Measurements from ENCODE around the gene D2HGDH. TPM values are rescaled to one million over a fixed set of nuclear protein-coding genes. Genes with fewer than 3 reads are reported as not detected.

The D2HGDH gene
- total RNA-seq, 1 experiment from 2014 or later = 46.3 TPM

DNA sequence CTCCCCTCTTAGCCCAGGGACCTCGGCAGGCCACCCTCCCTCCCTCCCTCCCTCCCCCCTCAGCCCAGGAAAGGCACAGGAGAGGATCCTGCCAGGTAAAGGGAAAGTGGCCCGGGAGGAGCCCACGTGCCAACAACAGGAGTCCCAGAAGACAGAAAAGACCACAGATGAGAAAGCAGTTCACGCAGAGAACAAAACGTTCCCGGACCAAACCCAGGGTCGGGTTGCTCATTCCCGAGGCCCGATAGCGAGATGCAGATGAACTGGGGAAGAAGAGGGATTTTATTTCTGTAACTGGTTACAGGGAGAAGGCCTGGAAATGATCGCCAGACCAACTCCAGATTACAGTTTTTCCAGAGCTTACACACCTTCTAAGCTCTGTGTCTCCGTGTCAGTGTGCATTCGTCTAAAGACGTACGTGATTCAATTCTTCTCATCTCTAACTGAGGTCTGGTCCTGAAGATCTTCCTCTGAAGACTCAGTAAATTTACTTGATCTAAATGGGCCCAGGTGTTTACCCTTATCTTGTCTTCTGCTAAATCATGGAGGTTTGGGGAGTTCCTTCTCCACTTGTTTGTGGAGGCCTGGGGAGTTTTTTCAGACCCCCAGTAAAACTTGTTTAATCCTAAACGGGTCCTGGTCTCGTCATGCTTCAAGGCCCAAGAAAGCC lies 73.8 kb downstream of the D2HGDH start:
- no peak for DNase-seq (ENCODE audit: low read depth, low spot score)
- no TSS peak for BruUV-seq (replicated peaks)
- intact Hi-C loops (cut with micrococcal nuclease) = no loop called here
- Histone ChIP-seq H2AFZ (ENCODE audit: low read depth, low read length, poor library complexity, severe bottlenecking) (no peak overlapping the region), H3K36me3 (ENCODE audit: control insufficient read depth in 1 of 2, insufficient read depth in 2 of 2, low read length in 2 of 2) (no peaks in the 10 kb centered on the region), H3K9me2 (ENCODE audit: insufficient read depth) (no peaks in the 10 kb centered on the region), H4K20me1 (ENCODE audit: insufficient read depth) (no peaks in the 10 kb centered on the region), H3K79me2 (ENCODE audit: insufficient read depth, low read length) (no peaks in the 10 kb centered on the region), H3K4me2 (ENCODE audit: low read length) (no peak overlapping the region), H3K4me3 (replicated peaks in 1 of 2; ENCODE audit: low read depth in 1 of 2, low read length in 2 of 2) (no peak overlapping the region), H3K9me3 (ENCODE audit: control insufficient read depth in 1 of 2, insufficient read depth in 1 of 2, low read depth in 1 of 2, low read length in 2 of 2) (no peaks in the 10 kb centered on the region), H3K9ac (ENCODE audit: low read length) (no peak overlapping the region), H3K27me3 (ENCODE audit: insufficient read depth, low read length) (no peaks in the 10 kb centered on the region), H3K27ac (ENCODE audit: low read depth, low read length) (no peak overlapping the region), H3K4me1 (ENCODE audit: control insufficient read depth in 1 of 2, insufficient read depth in 2 of 2, low read length in 2 of 2) (no peaks in the 10 kb centered on the region)
- RAD21 ChIA-PET (ENCODE audit: low non-redundant PET in 1 of 2, low total read pairs in 2 of 2, uncharacterized antibody in 2 of 2, unreplicated experiment in 2 of 2) = no interaction called here
- CTCF ChIA-PET = no interaction called here
- TF ChIP-seq RAD21 (IDR thresholded peaks at IDR 0.05; ENCODE audit: low read depth) = no peak
- no peak for TF ChIP-seq CEBPB (IDR thresholded peaks at IDR 0.05; ENCODE audit: low read depth)
- TF ChIP-seq EZH2phosphoT487 (IDR thresholded peaks at IDR 0.05; ENCODE audit: borderline replicate concordance) = no peak
- TF ChIP-seq ZNF274 (IDR thresholded peaks at IDR 0.05; ENCODE audit: low read depth, low read length) = no peak
- TF ChIP-seq TCF7L2 (IDR thresholded peaks at IDR 0.05; ENCODE audit: borderline replicate concordance, extremely low read depth, insufficient read depth, insufficient read length) = no peak
- no peak for TF ChIP-seq POLR2AphosphoS5 (IDR thresholded peaks at IDR 0.05; ENCODE audit: low read depth, low read length)
- TF ChIP-seq, protein P1, sequence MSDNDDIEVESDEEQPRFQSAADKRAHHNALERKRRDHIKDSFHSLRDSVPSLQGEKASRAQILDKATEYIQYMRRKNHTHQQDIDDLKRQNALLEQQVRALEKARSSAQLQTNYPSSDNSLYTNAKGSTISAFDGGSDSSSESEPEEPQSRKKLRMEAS (IDR thresholded peaks at IDR 0.05) = no peak
- TF ChIP-seq, protein P2, sequence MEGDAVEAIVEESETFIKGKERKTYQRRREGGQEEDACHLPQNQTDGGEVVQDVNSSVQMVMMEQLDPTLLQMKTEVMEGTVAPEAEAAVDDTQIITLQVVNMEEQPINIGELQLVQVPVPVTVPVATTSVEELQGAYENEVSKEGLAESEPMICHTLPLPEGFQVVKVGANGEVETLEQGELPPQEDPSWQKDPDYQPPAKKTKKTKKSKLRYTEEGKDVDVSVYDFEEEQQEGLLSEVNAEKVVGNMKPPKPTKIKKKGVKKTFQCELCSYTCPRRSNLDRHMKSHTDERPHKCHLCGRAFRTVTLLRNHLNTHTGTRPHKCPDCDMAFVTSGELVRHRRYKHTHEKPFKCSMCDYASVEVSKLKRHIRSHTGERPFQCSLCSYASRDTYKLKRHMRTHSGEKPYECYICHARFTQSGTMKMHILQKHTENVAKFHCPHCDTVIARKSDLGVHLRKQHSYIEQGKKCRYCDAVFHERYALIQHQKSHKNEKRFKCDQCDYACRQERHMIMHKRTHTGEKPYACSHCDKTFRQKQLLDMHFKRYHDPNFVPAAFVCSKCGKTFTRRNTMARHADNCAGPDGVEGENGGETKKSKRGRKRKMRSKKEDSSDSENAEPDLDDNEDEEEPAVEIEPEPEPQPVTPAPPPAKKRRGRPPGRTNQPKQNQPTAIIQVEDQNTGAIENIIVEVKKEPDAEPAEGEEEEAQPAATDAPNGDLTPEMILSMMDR (IDR thresholded peaks at IDR 0.05 in 2 of 3, conservative IDR thresholded peaks at IDR 0.05 in 1 of 3; ENCODE audit: borderline replicate concordance in 1 of 3, insufficient read depth in 1 of 3, low read depth in 2 of 3, low read length in 2 of 3) = no peak
- TF ChIP-seq, protein P3, sequence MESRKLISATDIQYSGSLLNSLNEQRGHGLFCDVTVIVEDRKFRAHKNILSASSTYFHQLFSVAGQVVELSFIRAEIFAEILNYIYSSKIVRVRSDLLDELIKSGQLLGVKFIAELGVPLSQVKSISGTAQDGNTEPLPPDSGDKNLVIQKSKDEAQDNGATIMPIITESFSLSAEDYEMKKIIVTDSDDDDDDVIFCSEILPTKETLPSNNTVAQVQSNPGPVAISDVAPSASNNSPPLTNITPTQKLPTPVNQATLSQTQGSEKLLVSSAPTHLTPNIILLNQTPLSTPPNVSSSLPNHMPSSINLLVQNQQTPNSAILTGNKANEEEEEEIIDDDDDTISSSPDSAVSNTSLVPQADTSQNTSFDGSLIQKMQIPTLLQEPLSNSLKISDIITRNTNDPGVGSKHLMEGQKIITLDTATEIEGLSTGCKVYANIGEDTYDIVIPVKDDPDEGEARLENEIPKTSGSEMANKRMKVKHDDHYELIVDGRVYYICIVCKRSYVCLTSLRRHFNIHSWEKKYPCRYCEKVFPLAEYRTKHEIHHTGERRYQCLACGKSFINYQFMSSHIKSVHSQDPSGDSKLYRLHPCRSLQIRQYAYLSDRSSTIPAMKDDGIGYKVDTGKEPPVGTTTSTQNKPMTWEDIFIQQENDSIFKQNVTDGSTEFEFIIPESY (IDR thresholded peaks at IDR 0.05; ENCODE audit: extremely low read depth, insufficient replicate concordance, low read length) = no peak
- TF ChIP-seq ZFX (IDR thresholded peaks at IDR 0.05) = no peak
- no peak for TF ChIP-seq SIN3A (IDR thresholded peaks at IDR 0.05; ENCODE audit: low read depth)
- TF ChIP-seq EZH2 (IDR thresholded peaks at IDR 0.05) = no peak
- POLR2A ChIA-PET = no interaction called here
- ATAC-seq = no peak
